ENCODE results near the gene PCBP3.
A peak's percentile ranks its signal among the peaks of the same experiment; 100 is the strongest.
"Not testable (repeated sequence)": the region's sequence is repeated elsewhere in the genome, so short reads cannot be mapped to it uniquely, and the experiment has no call there.

PCBP3 gene

GRCh38 chr21:45952974-45953373 is 309.4 kb downstream of the PCBP3 start:
- no peak for DNase-seq

- DNase-seq, result no peak
Observed at GRCh38 chr21:45954261-45954660, 310.7 kb downstream of the PCBP3 start.

GRCh38 chr21:45954921-45955320 is 311.4 kb downstream of the PCBP3 start:
- no peak for DNase-seq

GRCh38 chr21:45957551-45957950 is 314.0 kb downstream of the PCBP3 start:
- DNase-seq, result no peak

- DNase-seq, result no peak
Observed at GRCh38 chr21:45957981-45958600, 314.6 kb downstream of the PCBP3 start.

GRCh38 chr21:45959182-45959581 is 315.7 kb downstream of the PCBP3 start:
- no peak for DNase-seq

GRCh38 chr21:45959779-45960390 is 316.4 kb downstream of the PCBP3 start:
- DNase-seq, result no peak

GRCh38 chr21:45961408-45961807 is 317.9 kb downstream of the PCBP3 start:
- DNase-seq, result not testable (repeated sequence)

- DNase-seq, result no peak
Observed at GRCh38 chr21:45962531-45963231, 319.2 kb downstream of the PCBP3 start.

GRCh38 chr21:45963232-45963570 is 319.7 kb downstream of the PCBP3 start:
- DNase-seq, result no peak

- DNase-seq, result no peak
Observed at GRCh38 chr21:45964649-45965048, 321.1 kb downstream of the PCBP3 start.

- no peak for DNase-seq
Observed at GRCh38 chr21:45965084-45965809, 321.7 kb downstream of the PCBP3 start.

- no peak for DNase-seq
Observed at GRCh38 chr21:45966791-45967394, 323.4 kb downstream of the PCBP3 start.

- no peak for DNase-seq
Observed at GRCh38 chr21:45969921-45970673, 326.6 kb downstream of the PCBP3 start.

- peak in 1 of 2 donors; percentile 35 for DNase-seq
Observed at GRCh38 chr21:45970674-45971615, 327.4 kb downstream of the PCBP3 start.

GRCh38 chr21:45971616-45972352 is 328.3 kb downstream of the PCBP3 start:
- DNase-seq, result no peak

- DNase-seq, result no peak
Observed at GRCh38 chr21:45972353-45972715, 328.8 kb downstream of the PCBP3 start.

- no peak for DNase-seq
Observed at GRCh38 chr21:45972716-45973474, 329.4 kb downstream of the PCBP3 start.

- peak in 1 of 2 donors; percentile 12 for DNase-seq
Observed at GRCh38 chr21:45973475-45974072, 330.0 kb downstream of the PCBP3 start.
